ENCODE measurements around the gene ELK4. TPM values are rescaled to one million over a fixed set of nuclear protein-coding genes. Genes with fewer than 3 reads are reported as not detected.
A peak's percentile ranks its signal among the peaks of the same experiment; 100 is the strongest.

The ELK4 gene
- total and polyA plus RNA-seq, 7 donors, result 2.4 to 21.0 (median 18.6) TPM

DNA sequence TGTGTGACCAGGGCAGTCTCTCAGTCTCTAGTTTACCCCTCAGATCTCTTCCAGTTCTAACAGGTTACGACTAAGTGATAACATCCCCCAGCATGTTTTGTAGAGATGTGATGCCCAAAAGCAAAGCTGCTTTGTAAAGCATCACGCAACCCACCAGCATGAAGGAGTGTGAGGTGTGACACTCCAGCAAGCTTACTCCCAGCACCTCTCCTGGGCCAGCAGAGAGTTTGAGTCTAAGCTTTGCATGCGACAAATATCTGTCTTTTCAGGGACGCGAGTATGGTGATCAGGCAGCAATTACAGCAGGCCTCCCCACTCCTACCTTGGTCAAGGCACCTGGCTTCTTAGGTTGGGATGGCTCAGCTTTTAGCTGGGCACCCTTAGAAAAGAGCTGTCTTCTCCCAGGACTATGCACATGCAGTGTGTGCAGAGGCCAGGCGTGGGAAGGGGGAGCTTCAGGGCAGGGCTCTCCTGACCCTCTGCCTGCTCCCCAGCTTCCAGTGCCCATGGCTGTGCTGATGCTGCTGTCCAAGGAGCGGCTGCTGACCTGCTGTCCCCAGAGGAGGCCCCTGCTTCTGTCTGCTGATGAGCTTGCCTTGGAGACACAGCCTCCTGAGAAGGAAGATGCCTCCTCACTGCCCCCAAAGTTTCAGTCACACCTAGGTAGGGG is 48.2 kb downstream of the ELK4 start:
- H3K4me3 ChIP-seq, result no peak overlapping the region
- H3K27ac ChIP-seq, result no peak overlapping the region
- no peaks in the 10 kb centered on the region for H3K4me1 ChIP-seq
- TF ChIP-seq, protein P1, sequence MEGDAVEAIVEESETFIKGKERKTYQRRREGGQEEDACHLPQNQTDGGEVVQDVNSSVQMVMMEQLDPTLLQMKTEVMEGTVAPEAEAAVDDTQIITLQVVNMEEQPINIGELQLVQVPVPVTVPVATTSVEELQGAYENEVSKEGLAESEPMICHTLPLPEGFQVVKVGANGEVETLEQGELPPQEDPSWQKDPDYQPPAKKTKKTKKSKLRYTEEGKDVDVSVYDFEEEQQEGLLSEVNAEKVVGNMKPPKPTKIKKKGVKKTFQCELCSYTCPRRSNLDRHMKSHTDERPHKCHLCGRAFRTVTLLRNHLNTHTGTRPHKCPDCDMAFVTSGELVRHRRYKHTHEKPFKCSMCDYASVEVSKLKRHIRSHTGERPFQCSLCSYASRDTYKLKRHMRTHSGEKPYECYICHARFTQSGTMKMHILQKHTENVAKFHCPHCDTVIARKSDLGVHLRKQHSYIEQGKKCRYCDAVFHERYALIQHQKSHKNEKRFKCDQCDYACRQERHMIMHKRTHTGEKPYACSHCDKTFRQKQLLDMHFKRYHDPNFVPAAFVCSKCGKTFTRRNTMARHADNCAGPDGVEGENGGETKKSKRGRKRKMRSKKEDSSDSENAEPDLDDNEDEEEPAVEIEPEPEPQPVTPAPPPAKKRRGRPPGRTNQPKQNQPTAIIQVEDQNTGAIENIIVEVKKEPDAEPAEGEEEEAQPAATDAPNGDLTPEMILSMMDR (IDR thresholded peaks at IDR 0.05), result no peak
- no peak for TF ChIP-seq POLR2AphosphoS5 (IDR thresholded peaks at IDR 0.05)
- TF ChIP-seq POLR2A (IDR thresholded peaks at IDR 0.05), result no peak
- TF ChIP-seq EP300 (IDR thresholded peaks at IDR 0.05), result no peak
- peaks cover 0 to 8% (median 0%) of the 10 kb centered on the region in 3 donors for H3K27me3 ChIP-seq
- H3K36me3 ChIP-seq, result no peaks in the 10 kb centered on the region
- intact Hi-C loops (cut with DNase I), result no loop called here
- no peaks in the 10 kb centered on the region for H3K9me3 ChIP-seq
- DNase-seq, result peak; percentile 30
- WGBS, 2 donors, result 85 to 93% methylated on average over 7 of the region's 7 CpGs

DNA sequence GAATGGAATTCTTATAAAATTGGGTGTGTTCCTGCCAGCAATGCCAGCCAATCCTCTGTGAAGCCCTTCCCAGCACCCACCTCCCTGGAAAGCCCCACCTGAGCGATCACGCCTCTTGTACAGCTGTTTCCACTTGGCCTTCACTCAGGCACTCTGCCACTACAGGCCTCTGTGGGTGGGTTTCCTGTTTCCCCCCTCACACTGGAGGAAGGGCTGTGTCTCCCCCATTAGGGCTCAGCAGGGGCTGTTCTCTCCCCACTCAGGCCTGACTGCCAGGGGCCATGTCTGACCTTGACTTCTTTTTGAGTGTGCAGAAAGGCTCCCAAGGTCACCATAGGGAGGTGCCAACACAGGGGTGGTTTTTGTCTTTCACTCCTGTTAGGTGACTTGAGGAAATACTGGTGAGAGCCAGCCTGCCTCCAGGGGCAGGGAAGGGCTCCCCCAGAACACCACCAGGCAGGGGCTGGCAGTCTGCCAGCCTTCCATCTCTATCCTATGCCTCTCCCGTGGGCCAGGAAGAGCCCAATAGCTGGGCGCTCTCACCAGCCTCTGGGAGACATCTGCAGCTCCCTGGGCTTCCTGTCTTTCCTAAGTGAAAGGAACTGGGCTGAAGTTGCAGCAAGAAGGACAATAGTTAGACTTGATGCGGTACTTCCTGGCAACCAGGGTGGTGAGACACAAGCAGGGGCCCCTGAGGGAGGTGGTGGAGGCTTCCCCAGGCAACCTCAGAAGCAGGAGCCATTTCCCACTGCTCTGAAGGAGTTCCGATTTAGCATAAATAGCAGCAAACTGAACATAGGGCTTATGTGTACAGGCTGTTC is 49.1 kb downstream of the ELK4 start:
- H3K27me3 ChIP-seq, result peaks cover 0 to 8% (median 0%) of the 10 kb centered on the region in 3 donors
- peak; percentile 67 for DNase-seq
- no peaks in the 10 kb centered on the region for H3K9me3 ChIP-seq
- intact Hi-C loops (cut with DNase I), result no loop called here
- WGBS, 2 donors, result 31 to 40% methylated on average over 6 of the region's 6 CpGs
- no peak overlapping the region for H3K4me3 ChIP-seq
- TF ChIP-seq, protein P1 (IDR thresholded peaks at IDR 0.05), result no peak
- TF ChIP-seq POLR2A (IDR thresholded peaks at IDR 0.05) (no peak), EP300 (IDR thresholded peaks at IDR 0.05) (no peak)
- H3K36me3 ChIP-seq, result no peaks in the 10 kb centered on the region
- peak overlapping the region in 1 of 4 donors; percentile 7 for H3K27ac ChIP-seq
- H3K4me1 ChIP-seq, result no peaks in the 10 kb centered on the region

GRCh38 chr1:205582046-205582445 is 49.8 kb downstream of the ELK4 start:
- H3K4me1 ChIP-seq, result no peaks in the 10 kb centered on the region
- TF ChIP-seq EP300 (IDR thresholded peaks at IDR 0.05) (no peak), POLR2A (IDR thresholded peaks at IDR 0.05) (no peak), POLR2AphosphoS5 (IDR thresholded peaks at IDR 0.05) (no peak)
- TF ChIP-seq, protein P1 (IDR thresholded peaks at IDR 0.05), result no peak

DNA sequence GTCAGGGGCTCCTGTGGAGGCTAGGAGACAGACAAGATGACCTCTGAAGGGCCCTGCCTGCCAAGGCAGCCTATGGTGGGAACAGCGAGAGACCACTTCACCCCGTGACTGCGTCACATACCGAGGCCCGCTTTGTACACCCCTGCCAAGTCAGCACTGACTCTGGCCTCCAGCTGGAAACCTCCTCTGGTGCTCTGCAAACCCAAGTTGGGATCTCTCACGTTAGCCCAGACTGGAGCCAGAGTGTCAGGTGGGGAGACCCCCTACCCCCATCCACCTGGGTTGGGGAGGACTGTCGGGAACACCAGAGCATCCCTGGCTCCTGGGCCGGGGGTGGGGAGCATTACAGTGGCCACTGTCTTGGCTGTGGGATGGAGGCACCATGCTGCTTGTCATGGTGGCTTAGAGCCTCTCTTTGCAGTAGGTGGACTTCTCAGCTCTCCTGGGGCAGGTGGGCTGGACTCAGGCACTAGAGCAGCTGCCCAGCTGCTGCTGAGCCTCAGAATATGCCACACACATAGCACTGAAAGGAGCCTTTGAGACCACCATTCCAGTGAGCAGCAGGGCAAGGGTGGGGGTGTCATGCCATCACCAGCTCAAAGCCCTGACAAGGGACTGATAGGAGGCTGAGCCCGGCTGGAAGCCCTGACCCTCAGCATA is 50.4 kb downstream of the ELK4 start:
- H3K27ac ChIP-seq, result peak overlapping the region in 1 of 4 donors; percentile 42
- TF ChIP-seq POLR2A (IDR thresholded peaks at IDR 0.05) (no peak), POLR2AphosphoS5 (IDR thresholded peaks at IDR 0.05) (no peak), EP300 (IDR thresholded peaks at IDR 0.05) (no peak)
- TF ChIP-seq, protein P1 (IDR thresholded peaks at IDR 0.05), result no peak
- 90% methylated on average over 9 of the region's 9 CpGs for WGBS, 2 donors
- peak; percentile 44 for DNase-seq
- H3K4me3 ChIP-seq, result no peak overlapping the region
- H3K9me3 ChIP-seq, result no peaks in the 10 kb centered on the region
- intact Hi-C loops (cut with DNase I), result no loop called here
- H3K36me3 ChIP-seq, result no peaks in the 10 kb centered on the region
- peaks cover 0 to 8% (median 0%) of the 10 kb centered on the region in 3 donors for H3K27me3 ChIP-seq
- H3K4me1 ChIP-seq, result no peaks in the 10 kb centered on the region

More at GRCh38 chr1:205582046-205582445, 49.8 kb downstream of the ELK4 start:
- peak overlapping the region in 1 of 4 donors; percentile 42 for H3K27ac ChIP-seq
- H3K36me3 ChIP-seq, result no peaks in the 10 kb centered on the region
- peaks cover 0 to 8% (median 0%) of the 10 kb centered on the region in 3 donors for H3K27me3 ChIP-seq
- intact Hi-C loops (cut with DNase I), result no loop called here
- H3K9me3 ChIP-seq, result no peaks in the 10 kb centered on the region
- peak; percentile 39 for DNase-seq
- 40 to 60% methylated on average over 11 of the region's 11 CpGs for WGBS, 2 donors
- H3K4me3 ChIP-seq, result no peak overlapping the region

Measured in sigmoid colon (tissue), 7 donors.